Upper lobe of left lung (tissue), 4 donors: ENCODE measurements around the gene PWWP2B.

Source experiments
- CTCF ChIP-seq, 6 experiments: fragments of 450-650 bp in 4 of 6; fragments of 200-600 bp in 2 of 6; sonication (generic) in 2 of 6; IDR thresholded peaks; one replicate each; pipeline ENCODE4 v1.5.1; 2016 to 2019; ENCODE audit warnings: antibody characterized with exemption in 6 of 6
- POLR2A ChIP-seq, 4 donors: fragments of 450-650 bp; IDR thresholded peaks; one replicate each; pipeline ENCODE4 v1.5.1; 2016 to 2017; ENCODE audit warnings: antibody characterized with exemption in 4 of 4, mild to moderate bottlenecking in 2 of 4
- POLR2AphosphoS5 ChIP-seq, 2 donors: sonication (generic); formaldehyde crosslinking; IDR thresholded peaks; one replicate each; pipeline ENCODE4 v1.5.1; 2017; ENCODE audit warnings: antibody characterized with exemption in 2 of 2

GRCh38 chr10:132362151-132362611 lies 34.8 kb upstream of the PWWP2B start:
- no peak for TF ChIP-seq POLR2A (IDR thresholded peaks at IDR 0.05)
- TF ChIP-seq CTCF (IDR thresholded peaks at IDR 0.05): no peak
- no peak for TF ChIP-seq POLR2AphosphoS5 (IDR thresholded peaks at IDR 0.05)
